ENCODE data around the gene PTPRN2.

GRCh38 chr7:158344706-158345300 is 242.8 kb downstream of the PTPRN2 start:
- TF ChIP-seq GATA2 (IDR thresholded peaks at IDR 0.05; ENCODE audit: low read depth, low read length) (no peak), GATA3 (IDR thresholded peaks at IDR 0.05; ENCODE audit: low read depth, low read length) (no peak)

Measured in SH-SY5Y (cell line).